HL-60/S4 (cell line): ENCODE results near the gene MPPED1.

Experiments used
- in situ Hi-C: fragments of 300-500 bp; cut with MboI; formaldehyde crosslinking; loops from 2 replicates; pipeline ENCODE4 v1.14.3; 2022; ENCODE audit warnings: low sequenced_read_pairs

Gene MPPED1

DNA sequence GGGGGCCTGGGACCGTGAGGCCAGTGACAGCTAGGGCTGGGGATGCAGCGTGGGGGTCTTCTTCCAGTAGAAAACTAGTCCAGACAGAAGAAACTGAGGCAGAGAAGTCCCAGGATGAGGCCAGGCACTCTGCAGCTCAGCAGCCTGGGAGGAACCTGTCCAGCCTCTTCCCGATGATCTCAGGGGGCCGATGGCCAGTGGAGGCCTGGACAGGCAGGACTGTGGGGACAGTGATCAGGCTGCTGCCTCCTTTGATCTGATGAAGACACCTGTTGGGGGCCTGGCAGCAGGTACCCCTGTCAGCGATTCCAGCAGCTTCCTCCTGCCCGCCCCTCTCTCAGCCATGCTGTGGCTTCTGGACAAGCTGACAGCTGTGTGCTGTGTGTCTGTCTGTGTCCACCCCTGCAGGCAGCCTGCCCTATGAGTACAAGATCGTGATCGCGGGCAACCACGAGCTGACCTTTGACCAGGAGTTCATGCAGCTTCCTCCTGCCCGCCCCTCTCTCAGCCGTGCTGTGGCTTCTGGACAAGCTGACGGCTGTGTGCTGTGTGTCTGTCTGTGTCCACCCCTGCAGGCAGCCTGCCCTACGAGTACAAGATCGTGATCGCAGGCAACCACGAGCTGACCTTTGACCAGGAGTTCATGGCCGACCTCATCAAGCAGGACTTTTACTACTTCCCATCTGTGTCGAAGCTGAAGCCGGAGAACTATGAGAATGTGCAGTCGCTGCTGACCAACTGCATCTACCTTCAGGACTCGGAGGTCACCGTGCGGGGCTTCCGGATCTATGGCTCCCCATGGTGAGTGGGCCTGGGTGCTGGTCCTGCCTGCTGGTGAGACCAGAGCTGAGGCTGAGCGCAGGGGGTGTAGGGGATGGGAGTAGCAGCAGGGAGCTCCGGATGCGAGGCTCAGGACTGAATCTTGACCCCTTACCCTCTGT lies 62.6 kb downstream of the MPPED1 start:
- in situ Hi-C loops = no loop called here

GRCh38 chr22:43475549-43476076 lies 63.8 kb downstream of the MPPED1 start:
- in situ Hi-C loops = no loop called here

DNA sequence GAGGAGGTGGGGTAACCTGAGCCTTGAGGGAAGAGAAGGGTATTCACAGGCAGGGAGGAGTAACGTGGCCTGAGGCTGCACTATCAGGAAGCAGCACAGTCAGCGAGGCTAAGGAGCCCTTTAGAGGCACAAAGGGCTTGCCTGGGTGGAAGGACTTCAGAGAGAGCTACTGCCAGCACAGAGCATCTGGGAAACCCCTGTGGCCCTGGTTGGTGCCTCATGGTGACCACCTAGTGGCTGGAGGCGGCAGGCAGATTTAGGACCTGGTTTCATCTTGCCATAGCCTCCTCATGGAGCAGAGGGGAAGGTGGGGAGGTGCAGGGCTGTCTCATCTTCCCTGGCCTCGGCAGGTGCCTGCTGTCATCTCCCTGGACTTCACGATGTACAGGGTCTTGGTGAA lies 64.5 kb downstream of the MPPED1 start:
- in situ Hi-C loops = no loop called here

GRCh38 chr22:43476751-43477725 lies 65.2 kb downstream of the MPPED1 start:
- in situ Hi-C loops = no loop called here

GRCh38 chr22:43477966-43478365 lies 66.2 kb downstream of the MPPED1 start:
- in situ Hi-C loops = no loop called here

DNA sequence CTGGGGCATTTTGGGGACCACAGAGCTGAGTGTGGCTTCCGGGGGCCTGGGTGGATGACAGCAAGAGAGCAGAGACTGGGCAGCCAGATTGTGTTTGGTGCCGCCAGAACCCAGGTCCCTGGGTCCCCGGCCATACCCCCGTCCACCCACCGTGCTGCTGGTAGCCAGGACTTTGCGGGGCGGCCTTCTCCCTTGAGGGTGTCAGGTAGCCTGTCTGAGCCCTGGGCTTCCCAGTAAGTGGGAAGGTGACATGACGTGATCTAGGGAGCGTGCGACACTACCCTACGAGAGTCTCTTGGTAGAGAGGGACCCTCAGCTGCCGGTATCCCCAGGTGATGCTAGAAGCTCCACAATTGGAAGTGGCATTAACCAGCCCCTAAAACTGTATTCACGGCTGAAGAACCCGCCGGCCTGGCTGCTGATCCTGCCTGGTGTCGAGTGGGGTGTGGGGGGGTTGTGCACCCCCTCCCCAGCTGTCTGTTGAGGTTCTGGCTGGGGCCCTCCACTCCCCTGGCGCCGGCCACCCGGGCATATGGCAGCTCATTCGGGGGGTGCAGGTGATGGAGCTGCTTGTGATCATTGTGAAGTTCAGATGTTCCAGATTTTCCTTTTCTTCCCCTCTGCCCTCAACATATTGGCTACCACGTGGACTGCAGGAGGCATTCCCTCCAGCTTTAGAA lies 66.9 kb downstream of the MPPED1 start:
- in situ Hi-C loops = no loop called here

GRCh38 chr22:43479301-43479950 lies 67.6 kb downstream of the MPPED1 start:
- in situ Hi-C loops = no loop called here

DNA sequence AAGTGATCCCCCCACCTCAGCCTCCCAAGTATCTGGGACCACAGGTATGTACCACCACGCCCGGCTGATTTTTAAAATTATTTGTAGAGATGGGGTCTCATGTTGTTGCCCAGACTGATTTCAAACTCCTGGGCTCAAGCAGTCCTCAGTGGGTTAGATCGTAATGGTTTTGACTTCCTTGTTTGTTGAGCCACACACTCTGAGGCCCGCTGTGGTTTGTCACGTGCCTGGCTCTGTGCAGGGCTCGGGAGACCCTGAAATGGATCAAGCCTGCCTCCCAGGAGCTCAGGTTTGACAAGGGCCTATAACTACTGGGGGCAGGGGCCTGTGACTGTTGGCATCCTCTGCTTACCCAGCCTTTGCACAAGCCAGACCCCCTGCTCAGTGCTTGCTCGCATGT lies 68.1 kb downstream of the MPPED1 start:
- in situ Hi-C loops = no loop called here

DNA sequence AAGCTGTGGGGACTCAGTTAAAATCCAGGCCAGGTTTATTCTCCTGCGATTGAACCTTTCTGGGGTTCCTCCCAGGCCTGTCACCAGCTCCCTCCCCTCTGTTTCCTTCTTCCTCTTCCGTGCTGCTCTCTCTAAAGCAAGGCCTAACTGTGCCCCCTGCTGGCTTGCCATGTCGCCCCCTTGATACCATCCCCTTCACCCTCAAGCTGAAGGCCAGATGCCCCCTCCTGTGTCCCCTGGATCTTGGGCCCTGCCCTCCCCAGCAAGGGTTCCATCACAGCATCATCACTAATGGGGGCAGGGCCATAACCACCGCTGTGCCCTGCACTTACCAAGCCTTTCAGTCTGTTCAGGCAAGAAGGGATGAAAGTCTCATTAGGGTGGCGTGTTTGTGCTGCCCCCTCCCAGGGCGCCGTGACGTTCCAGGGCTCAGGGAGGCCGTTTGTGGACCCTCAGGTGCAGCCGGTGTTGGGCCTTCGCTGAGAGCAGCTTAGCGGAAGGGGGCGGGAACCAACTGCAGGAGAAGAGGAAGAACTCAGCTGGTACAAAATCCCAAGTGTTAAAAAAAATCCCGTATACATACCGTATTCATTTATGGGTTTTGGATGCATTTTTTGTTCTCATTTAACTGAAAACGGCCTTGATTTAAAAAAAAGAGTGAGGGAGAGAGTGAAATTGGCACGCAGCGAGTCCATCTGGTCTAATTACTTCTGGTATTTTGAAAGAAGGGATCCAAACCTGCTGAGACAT lies 69.9 kb downstream of the MPPED1 start:
- in situ Hi-C loops = no loop called here

- in situ Hi-C loops = no loop called here
Measured at GRCh38 chr22:43482318-43482625, 70.5 kb downstream of the MPPED1 start.

DNA sequence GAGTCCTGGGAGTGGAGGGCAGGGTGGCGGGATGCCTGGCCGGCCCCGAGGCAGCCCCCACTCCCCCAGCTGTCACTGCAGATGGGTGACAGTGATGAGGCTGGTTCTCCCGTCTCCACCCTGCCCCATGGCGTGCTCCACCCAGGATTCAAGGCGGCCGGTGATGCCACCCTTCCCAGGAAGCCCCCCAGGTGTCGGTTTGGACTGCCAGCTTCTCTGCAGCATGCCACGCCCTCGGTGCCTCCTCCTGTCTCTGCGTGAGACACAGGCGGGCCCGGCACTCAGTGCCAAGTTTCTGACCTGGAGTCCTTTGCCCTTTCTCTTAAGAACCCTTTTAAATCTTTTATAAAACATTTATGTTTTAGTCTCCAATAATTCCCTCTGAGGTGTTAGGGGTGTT lies 71.5 kb downstream of the MPPED1 start:
- in situ Hi-C loops = no loop called here

DNA sequence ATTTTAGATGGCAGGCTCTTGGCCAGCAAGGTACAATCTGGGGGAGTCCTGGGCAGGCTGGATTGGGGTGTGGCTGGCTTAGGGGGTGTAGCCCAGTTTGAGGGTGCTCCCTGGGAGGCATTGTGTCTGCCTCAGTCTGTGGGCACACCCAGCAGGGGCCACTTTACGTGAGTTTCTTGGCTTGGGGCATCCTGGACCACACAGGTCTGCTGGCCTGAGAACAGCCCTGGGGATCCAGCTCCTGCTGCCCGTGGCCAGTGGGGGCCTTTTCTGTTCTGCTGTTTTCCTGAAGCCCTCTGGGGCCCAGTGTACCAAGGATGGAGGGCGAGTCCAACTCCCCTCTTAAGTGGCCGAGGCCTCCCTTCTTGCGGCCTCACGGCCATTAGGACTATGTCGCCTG lies 71.9 kb downstream of the MPPED1 start:
- in situ Hi-C loops = no loop called here

- in situ Hi-C loops = no loop called here
Measured at GRCh38 chr22:43484227-43484626, 72.4 kb downstream of the MPPED1 start.

DNA sequence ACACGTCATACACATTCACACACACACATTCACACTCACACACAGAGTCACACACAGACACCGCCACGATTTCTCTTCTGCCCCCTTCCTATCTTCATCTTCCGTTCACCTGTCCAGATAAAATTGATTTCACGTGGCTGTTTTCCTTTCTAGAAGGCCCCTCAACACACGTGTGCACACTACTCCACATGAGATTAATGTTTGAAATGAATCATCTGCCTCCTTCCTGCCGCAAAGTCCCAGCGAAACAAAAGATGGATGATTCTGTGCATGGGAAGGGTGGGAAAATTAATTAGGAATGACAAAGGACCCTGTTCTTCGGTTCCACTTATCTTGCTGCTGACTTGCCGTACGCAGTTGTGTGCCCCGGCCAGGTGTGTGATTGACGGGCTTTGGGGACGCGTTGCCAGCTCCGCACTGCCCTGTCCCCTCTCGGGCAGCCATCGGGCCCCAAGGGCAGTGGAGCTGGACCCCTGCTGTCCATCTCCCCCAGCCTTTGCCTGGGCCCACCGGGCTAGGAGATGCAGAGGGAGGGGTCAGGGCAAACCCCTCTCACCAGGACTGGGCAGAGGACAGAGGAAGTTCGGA lies 73.8 kb downstream of the MPPED1 start:
- in situ Hi-C loops = no loop called here

DNA sequence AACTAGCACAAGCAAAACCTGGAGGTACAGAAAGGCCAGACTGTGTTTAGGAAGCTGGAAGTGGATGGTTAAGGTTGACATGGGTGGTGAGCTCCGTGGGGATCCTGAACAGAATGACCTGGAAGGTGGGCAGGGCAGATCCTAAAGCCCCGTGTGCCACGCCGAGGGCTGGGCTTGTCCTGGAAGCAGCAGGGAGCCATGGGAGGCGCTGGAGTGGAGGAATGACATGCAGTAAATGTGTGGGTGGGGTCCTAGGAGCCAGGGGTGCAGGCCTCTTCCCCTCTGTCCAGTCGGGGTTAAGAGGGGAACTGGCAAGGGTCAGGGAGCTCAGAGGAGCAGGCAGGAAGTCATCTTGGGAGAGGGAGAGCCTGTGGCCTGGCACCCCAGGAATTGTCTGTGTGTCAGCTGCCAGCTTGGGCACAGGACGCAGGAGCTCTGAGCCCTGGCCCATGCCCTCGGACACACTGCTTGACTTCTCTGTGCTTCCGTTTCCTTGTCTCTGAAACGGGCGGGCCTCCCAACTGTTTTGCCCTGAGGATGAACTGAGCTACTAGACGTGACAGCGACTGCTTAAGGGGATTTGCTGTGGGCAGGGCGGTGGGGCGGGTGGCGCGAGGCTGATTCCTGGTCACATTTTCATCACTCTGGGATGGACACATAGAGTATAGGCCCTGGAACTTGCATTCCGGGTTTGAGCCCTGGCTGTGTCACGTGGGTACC lies 75.7 kb downstream of the MPPED1 start:
- in situ Hi-C loops = no loop called here

DNA sequence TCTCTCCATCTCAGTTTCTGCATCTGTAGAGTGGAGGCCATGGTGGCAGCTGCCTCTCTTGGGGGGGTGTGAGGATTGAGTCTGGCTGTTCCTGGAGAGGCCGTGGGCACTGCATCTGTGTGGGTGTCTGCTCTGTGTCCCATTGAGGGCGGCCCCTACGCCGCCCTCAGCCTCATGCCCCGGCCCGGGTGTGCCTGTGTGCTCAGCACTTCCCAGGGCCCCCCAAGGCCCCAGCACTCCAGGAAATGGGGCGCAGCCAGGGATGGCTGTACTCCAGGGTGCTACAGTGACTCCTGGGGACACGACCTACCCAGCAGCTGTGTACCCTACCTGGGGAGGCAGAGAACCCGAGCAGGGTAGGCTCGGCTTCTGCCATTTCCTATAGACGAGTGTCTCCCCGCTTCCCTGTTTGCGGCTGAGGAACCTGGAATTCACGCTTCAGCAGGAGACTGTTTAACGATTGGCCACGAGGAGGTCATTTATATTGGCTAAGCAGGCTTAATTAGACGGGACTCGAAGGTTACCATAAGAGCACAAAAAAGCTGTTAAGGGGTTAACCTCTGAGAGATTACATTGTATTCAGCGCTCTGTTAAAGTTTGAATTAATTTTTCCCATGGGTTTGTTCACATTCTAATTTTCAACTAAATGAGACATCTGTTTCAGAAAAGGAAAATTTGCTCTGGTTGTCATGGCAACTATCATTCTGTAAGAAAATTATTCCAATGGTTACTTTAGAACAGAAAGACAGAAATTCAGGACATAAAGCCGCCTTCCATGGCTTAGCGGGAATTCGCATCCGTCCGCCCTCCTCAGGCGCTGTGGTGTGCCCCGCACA lies 76.4 kb downstream of the MPPED1 start:
- in situ Hi-C loops = no loop called here

GRCh38 chr22:43488937-43489336 lies 77.1 kb downstream of the MPPED1 start:
- in situ Hi-C loops = no loop called here

- in situ Hi-C loops = no loop called here
Measured at GRCh38 chr22:43490311-43490710, 78.5 kb downstream of the MPPED1 start.
